ENCODE measurements around the gene SERBP1.
"Not testable (repeated sequence)": the region's sequence is repeated elsewhere in the genome, so short reads cannot be mapped to it uniquely, and the experiment has no call there.

Gene SERBP1

GRCh38 chr1:67439277-67440029, 9.3 kb upstream of the SERBP1 start:
- no peak for DNase-seq

GRCh38 chr1:67437961-67438360, 7.8 kb upstream of the SERBP1 start:
- DNase-seq: no peak

- DNase-seq: no peak
Observed at GRCh38 chr1:67436511-67437055, 6.4 kb upstream of the SERBP1 start.

GRCh38 chr1:67434491-67434890, 4.3 kb upstream of the SERBP1 start:
- no peak for DNase-seq

GRCh38 chr1:67433837-67434236, 3.6 kb upstream of the SERBP1 start:
- DNase-seq: no peak

GRCh38 chr1:67432745-67433144, 2.5 kb upstream of the SERBP1 start:
- no peak for DNase-seq

GRCh38 chr1:67431869-67432578, 1.8 kb upstream of the SERBP1 start:
- DNase-seq: no peak

- no peak for DNase-seq
Observed at GRCh38 chr1:67431156-67431765, 1.1 kb upstream of the SERBP1 start.

GRCh38 chr1:67429528-67430357, 459 bp downstream of the SERBP1 start:
- DNase-seq: peak; percentile 46

GRCh38 chr1:67429011-67429527, 1.1 kb downstream of the SERBP1 start:
- DNase-seq: peak; percentile 36

- no peak for DNase-seq
Observed at GRCh38 chr1:67427947-67428346, 2.3 kb downstream of the SERBP1 start.

GRCh38 chr1:67427465-67427864, 2.7 kb downstream of the SERBP1 start:
- no peak for DNase-seq

- no peak for DNase-seq
Observed at GRCh38 chr1:67420835-67421492, 9.2 kb downstream of the SERBP1 start.

GRCh38 chr1:67418839-67419586, 11.2 kb downstream of the SERBP1 start:
- DNase-seq: no peak

- DNase-seq: not testable (repeated sequence)
Observed at GRCh38 chr1:67417733-67418132, 12.5 kb downstream of the SERBP1 start.

- DNase-seq: no peak
Observed at GRCh38 chr1:67415041-67415440, 15.2 kb downstream of the SERBP1 start.

- no peak for DNase-seq
Observed at GRCh38 chr1:67414574-67414973, 15.6 kb downstream of the SERBP1 start.

GRCh38 chr1:67413101-67413500, 17.1 kb downstream of the SERBP1 start:
- not testable (repeated sequence) for DNase-seq

GRCh38 chr1:67408148-67408547, 22.1 kb downstream of the SERBP1 start:
- no peak for DNase-seq

- no peak for DNase-seq
Observed at GRCh38 chr1:67407498-67407897, 22.7 kb downstream of the SERBP1 start.

All from NCI-H146 (cell line).